ENCODE data around the gene TBXT. TPM values are rescaled to one million over a fixed set of nuclear protein-coding genes. Genes with fewer than 3 reads are reported as not detected.
"Not testable (repeated sequence)": the region's sequence is repeated elsewhere in the genome, so short reads cannot be mapped to it uniquely, and the experiment has no call there.

TBXT gene
- polyA plus RNA-seq, 3 donors: 0.07 TPM; not detected in 2

DNA sequence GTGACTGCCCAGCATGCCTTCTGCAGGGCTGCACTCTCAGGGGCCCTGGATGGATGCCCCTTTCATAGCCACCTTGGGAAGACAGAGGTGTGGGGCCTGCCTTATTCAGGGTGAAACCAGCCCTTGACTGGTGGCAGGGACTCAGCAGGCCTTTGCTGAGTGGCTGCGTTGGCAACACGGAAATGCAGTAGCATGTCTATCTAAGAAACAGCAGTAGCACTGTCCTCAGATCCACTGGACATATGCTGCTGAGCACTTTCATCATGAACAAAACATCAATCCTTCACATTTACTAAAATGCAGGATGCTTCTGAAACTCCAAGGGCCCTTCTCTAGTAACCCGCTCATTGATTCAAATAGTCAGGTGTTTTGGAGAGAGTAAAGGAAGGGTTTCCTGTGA is 4.9 kb upstream of the TBXT start:
- no peak for DNase-seq (ENCODE audit: low read depth in 3 of 3, low spot score in 2 of 3)

DNA sequence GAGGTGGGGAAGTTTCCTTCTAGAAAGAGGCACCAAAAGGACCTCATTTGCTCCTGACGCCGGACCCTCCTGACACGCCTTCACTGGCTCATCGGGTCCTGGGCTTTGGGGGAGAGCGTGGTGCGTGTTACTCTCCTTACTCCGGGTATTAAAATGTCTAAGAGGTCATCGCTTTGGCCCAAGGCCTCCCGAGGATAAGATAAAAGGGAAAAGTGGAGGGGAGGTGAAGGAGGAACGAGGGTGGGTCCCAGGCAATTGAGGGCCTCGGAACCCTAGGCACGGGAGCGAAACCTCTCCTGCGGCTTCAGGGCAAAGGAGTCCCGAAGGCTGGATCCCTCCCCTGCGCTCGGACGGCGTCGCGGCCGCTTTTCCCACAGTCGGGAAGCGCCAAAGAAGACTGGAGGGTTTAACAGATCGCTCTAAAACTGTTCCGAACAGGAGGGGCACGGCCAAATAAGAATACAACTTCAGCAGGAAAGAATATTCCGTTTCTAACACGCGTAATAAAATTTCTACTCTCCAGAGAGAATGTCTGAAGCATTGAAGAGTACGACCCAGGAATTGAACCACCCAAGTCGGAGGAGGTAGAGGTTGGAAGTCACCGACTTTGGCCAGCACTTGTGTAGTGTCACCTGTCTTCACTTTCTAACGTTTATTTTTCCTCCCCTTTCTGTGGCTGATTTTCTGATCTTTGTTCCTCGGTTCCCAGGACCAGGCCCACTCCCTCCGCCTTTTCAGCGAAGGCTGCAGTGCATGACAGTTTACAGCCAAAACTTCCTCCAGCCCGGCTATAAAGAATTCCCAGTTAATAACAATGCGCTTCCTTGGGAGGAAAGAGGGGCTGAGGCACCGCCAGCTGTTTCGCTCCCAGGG is 2.1 kb upstream of the TBXT start:
- no peak for DNase-seq (ENCODE audit: low read depth in 3 of 3, low spot score in 2 of 3)

DNA sequence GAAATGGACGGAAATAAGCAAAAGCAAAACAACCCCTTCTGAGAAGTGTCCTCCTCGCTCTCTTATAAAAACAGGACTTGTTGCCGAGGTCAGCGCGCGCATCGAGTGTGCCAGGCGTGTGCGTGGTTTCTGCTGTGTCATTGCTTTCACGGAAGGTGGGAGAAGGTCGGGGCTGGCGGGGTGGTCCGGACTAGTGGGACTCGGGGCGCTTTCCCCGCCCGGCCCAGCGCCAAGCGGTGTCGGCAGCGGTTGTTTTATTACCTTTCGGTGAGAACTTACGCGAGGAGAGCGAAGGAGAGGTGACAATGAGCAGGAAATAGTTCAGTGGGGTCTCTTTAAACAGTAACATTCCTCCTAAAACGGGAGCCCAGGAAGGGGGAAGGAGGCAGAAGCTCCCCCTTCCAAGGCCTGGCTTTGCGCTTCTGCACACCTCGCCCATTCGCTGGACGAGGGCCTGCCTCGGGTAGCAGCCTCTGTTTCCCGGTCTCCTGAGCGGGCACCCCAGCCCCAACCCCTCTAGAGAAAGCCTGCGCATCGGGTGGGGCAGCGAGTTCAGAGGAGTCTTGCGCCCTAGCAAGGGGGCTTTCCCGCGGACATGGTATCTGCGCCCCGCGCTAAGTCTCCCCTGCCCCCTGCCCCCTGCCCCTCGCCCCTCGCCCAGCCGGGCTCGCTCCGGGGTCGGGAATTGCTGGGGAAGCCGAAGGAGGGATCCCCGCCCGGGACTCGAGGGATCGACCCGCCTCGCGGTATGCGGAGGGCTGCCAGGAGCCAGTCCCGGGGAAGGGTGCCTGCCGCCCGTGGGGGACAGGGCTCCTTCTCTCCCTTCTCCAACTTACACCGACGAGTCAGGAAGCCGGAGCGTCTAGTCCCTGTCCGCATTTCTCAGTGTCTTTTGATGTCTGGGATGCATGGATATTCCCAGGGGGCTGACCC is 1.2 kb upstream of the TBXT start:
- DNase-seq (ENCODE audit: low read depth in 3 of 3, low spot score in 2 of 3): no peak

DNA sequence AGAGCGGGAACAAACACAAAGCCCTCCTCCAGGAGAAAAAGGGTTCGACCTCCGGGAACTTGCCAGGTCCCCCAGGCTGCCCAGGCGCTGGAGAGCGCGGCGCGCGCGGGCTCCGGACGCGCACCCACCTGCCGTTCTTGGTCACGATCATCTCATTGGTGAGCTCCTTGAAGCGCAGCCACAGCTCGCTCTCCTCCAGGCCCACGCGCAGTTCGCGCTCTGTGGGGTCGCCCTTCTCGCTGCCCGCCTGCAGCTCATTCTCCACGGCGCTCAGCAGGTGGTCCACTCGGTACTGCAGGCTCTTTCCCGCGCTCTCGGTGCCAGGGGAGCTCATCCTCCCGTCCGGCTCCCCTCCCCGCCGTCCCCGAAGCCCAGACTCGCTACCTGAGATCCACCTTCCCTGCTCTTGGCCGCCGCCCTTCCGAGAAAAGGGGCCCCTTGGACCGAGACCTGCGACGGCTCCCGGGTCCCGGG is 356 bp downstream of the TBXT start:
- DNase-seq (ENCODE audit: low read depth in 3 of 3, low spot score in 2 of 3): no peak

DNA sequence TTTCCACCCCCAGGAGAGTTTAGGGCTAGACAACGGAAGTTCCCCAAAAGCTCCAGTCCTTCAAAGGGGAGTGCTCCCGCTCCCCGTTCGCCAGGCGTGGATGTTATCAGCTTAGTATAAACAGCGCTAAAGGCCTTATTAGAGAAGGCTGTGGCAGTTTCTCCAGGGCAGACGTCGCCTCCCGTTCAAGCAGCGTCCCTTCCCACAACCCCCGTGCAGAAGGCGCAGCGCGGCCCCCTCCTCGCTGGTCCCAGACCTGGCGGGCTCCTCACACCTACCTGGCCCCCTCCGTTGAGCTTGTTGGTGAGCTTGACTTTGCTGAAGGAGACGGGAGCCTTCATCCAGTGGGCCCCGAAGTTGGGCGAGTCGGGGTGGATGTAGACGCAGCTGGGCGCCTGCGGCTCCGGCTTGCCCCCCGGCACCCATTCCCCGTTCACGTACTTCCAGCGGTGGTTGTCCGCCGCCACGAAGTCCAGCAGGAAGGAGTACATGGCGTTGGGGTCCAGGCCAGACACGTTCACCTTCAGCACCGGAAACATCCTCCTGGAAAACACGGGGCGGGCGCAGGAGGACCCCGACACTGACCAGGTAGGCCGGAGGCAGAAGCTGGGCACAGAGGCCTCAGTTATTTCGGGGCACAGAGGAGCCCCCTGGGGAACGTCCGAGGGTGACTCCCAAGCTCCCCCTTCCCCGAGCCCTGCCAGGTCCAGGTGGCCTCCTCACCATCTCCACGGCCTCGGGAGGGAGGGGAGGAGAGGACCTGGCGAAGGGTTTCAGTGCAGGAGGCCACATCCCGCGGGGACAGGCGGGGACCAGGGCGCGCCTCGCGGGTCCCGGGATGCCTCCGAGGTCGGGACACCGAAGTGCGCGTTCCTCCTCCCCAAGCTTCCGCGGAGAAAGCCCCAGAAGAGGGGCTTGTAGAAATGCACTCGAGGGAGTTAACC is 1.1 kb downstream of the TBXT start:
- DNase-seq (ENCODE audit: low read depth in 3 of 3, low spot score in 2 of 3): no peak

DNA sequence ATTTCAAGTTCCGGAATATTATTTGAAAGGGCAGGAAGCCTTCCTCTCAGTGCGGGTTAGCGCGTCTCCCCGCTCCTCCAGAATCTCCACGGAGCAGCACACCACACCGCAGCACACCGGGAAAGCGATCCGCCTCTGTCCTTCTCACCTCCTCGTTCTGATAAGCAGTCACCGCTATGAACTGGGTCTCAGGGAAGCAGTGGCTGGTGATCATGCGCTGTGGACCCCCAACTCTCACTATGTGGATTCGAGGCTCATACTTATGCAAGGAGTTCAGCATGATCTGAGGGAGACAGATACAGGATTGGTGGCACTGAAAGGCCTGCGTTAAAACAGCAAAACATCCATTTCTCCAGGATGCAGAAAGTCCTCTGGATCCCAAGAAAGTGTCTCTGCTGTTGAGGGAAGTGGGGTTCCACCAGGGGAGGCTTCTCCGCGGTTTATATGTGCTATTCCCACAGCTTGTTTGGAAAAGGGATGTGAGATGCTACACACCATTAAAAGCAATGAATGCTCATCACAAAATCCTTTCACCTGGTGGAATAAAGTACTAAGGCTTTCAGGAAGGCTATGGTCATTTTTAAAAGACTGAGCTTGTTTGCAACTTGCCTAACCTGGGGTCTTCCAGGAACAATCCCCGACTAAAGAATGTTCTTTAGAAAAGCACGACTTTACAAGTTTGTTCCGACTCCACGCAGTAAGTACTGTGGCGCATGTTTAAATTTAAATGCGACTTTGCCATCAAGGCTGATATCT is 1.9 kb downstream of the TBXT start:
- no peak for DNase-seq (ENCODE audit: low read depth in 3 of 3, low spot score in 2 of 3)

DNA sequence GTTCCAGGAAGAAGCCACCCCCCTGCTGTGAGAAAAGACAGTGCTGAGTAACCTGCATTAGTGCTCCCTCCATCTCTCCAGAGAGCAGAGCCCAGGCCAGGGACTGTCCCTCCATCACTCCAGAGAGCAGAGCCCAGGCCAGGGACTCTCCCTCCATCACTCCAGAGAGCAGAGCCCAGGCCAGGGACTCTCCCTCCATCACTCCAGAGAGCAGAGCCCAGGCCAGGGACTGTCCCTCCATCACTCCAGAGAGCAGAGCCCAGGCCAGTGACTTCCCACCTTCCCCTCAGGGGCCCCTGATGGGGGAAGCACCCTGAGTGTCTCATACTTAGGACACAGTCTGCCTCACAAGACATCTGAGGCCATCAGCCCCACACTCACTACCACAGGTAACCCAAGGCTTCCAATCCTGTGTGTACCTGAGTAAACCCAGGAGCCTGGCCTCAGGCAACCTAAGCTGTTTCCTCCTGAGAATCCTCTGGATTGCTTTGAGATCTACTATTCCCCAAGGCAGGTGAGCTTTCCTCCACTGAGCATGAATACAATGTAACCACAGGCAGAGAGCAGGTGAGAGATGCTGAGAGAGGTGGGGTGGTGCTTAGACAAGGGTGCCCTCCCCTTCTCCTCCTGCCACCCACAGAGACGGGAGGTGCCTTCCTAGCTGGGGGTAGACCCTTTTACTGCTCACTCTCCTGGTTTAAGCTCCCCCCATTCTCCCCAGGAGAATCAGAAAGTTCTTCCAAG is 4.9 kb downstream of the TBXT start:
- no peak for DNase-seq (ENCODE audit: low read depth in 3 of 3, low spot score in 2 of 3)

DNA sequence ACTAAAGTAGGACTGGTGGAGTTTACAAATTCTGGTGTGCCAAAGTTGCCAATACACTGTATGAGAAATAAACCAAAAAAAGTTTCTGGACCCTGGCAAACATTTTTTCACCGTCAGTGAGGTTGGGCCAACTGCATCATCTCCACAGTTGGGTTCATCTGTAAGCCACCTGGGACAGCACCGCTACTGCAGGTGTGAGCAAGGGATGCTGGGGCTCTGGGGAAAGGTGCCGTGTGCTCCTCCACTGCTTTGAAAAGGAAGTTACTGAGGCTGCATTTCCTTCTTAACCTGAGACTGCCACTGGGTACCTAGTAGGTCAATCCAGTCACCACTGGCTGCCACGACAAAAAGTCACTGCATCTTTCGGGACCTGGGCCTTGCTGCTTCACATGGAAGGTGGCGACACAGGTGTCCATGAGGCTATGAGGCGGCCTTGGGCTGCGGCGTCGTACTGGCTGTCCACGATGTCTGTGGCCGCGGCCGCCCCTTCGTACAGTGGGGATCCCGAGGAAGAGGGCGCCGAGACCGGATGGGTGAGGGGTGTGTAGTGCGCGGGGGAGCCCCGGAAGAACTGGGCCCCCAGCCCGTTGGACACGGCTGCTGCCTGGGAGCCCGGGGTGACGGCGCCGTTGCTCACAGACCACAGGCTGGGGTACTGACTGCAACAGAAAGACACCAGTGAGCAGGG is 9.6 kb downstream of the TBXT start:
- no peak for DNase-seq (ENCODE audit: low read depth in 3 of 3, low spot score in 2 of 3)

DNA sequence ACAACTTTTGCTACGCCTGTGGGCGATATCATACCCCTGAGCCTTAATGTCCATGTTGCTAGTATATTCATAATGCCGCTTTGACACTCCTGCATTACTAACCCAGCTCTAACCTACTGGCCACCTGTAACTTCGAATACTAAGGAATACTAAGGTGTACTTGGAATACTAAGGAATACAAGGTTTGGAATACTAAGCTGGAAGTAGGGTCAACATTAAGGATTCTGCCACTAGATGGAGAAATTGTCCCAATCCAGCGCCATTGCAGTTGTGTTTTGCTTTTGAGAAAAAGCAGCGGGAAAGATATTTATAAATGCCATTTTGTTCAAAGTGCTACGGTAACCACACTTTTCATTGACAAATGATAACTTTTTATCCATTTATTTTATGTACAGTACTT is 10.7 kb downstream of the TBXT start:
- DNase-seq (ENCODE audit: low read depth in 3 of 3, low spot score in 2 of 3): no peak

DNA sequence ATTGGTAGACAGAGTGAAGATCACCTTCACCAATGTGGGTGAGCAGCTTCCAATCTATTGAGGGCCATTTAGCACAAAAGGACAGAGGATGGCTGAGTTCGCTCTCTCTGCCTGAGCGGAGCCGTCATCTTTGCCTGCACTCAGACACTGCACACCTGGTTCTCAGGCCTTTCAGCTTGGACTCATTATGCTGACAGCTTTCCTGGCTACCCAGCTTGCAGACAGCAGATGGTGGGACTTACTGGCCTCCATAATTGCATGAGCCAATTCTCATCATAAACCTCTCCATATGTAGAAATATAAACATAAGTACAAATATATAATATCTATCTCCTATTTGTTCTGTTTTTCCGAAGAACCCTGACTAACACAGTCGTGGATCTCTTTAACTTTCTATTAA is 13.7 kb downstream of the TBXT start:
- DNase-seq (ENCODE audit: low read depth in 3 of 3, low spot score in 2 of 3): no peak

DNA sequence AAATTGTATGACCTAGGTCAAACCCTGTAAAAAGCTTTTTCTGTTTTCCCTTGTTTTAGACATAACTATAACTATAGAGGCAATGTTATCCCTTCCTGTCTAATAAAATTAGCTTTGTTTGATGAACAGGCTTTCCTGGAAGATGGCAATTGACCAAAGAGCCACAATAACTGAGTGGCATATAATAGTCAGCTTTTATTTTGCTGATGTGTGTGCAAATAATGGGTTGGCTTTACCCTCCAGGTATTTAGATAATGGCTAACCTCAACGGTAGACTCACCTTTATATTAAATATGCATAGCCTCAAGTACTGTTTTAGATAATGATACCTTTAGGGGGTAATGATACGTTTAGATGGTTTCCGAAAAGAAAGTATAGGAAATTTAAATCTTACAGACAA is 15.0 kb downstream of the TBXT start:
- no peak for DNase-seq (ENCODE audit: low read depth in 3 of 3, low spot score in 2 of 3)

DNA sequence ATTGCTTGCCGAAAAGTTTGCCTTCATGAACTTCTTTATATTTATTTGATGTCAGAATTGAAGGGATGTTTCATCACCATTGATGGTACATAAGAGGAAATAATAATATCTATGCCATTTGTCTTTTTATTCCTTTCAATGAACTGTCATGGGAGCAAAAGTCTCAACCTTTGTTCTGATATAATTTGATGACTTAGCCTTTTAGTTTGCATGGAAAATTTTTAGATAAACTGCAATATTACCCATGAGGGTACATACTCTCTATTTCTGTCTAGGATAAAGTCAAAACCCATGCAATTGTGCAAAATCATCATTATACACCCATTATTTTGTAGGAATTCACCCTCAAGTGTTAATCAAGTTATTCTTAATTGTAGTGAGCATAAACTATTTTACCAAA is 15.9 kb downstream of the TBXT start:
- no peak for DNase-seq (ENCODE audit: low read depth in 3 of 3, low spot score in 2 of 3)

DNA sequence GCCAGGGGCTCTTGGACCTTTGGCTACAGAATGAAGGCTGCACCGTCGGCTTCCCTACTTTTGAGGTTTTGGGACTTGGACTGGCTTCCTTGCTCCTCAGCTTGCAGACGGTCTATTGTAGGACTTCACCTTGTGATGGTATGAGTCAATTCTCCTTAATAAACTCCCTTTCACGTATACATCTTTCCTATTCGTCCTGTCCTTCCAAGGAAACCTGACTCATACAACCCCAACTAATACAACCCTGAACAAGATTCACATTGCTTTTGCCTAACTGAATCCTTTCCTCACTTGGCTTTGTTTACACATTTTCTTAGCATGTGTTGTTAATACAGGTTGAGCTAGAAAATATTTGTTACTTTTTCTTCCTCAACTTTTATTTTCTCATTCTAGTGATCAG is 21.9 kb downstream of the TBXT start:
- no peak for DNase-seq (ENCODE audit: low read depth in 3 of 3, low spot score in 2 of 3)

DNA sequence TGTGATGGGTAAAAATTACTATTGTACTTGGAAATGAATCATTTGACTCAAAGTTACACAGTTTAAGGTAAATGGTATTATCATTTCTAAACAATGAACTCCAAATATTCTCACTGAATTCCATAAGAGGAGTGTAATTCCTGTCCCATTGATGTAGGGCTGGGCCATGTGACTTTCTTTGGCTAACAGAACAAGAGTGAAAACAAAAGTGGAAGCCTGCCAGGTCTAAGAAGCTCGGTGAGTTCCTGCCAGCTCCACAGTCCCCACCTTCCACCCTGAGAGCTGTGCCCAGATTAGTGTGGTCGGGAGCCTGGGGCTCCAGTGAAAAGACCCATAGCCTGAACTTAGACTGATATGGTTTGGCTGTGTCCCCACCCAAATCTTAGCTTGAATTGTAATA is 24.6 kb downstream of the TBXT start:
- DNase-seq (ENCODE audit: low read depth in 3 of 3, low spot score in 2 of 3): no peak

DNA sequence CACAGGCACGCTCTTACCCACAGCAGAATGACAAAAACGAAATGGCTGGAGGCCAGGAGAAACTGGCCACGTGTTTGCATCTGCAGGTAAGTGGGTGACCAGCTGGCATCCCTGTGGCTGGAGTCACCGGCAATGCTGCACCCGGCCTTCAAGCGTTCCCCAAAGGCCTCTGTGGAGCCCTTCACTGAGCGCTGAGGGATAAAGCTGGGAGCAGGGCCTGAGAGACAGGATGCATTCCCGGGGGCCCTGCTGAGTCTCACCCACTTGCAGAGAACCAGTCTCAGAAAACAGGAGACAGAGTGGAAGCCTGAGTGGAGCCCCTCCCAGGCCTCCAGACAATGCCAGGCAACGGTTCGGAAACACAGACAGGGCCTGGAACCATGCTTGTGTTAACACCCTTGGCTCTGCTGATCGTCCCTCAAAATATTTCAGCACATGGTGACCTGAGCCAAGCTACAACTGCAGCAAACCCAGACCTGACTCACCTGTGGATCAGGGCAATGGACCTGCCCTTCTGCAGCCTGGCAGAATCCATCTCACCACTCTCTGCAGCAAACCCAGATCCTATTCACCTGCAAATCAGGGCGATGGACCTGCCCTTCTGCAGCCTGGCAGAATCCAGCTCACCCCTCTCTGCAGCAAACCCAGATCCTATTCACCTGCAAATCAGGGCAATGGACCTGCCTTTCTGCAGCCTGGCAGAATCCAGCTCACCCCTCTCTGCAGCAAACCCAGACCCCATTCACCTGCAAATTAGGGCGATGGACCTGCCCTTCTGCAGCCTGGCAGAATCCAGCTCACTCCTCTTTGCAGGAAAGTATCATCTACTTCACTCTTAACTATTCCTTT is 39.8 kb downstream of the TBXT start:
- no peak for DNase-seq (ENCODE audit: low read depth in 3 of 3, low spot score in 2 of 3)

DNA sequence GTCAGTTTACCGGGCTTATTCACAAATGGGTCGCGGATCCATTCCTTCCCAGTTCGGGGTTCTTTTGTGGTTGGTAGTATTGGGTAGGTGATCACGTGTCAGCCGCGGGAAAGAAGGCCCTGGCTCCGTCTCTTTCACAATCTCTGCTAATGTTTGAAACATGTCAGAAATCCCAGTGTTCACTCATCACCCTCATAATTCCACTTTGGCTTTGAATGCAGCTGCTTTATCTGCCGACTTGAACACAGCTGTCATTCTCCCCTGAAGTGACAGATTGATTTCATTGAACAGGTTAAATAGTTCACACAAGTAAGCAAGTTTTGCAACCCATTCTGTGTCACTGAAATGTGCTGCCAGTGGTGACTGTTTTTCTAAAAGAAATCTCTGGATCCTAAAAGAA is 44.5 kb downstream of the TBXT start:
- DNase-seq (ENCODE audit: low read depth in 3 of 3, low spot score in 2 of 3): not testable (repeated sequence)

DNA sequence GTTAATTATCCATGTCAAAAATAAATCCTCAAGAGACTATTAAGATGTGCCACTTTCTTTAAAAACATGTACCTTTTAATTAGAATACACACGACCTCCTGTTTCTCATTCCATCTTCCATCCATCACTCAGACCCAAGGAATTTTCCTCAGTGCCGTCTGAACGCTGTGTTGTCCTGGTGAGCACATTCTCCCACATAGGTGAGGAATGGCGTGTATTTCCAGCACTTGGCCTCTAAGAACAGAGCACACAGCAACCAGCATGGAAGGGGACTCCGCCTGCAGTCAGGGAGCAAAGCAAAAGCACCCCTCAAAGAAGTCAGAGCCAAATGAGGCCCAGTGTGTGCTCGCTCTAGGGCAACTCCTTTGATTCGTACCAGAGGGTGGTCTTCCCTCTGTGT is 45.9 kb downstream of the TBXT start:
- DNase-seq (ENCODE audit: low read depth in 3 of 3, low spot score in 2 of 3): no peak
